ENCODE measurements around the gene LGR5. TPM values are rescaled to one million over a fixed set of nuclear protein-coding genes. Genes with fewer than 3 reads are reported as not detected.
"Not testable (repeated sequence)": the region's sequence is repeated elsewhere in the genome, so short reads cannot be mapped to it uniquely, and the experiment has no call there.

Gene LGR5
- total and polyA plus RNA-seq, 8 donors: 0.06 to 0.17 (median 0.11) TPM; not detected in 4

DNA sequence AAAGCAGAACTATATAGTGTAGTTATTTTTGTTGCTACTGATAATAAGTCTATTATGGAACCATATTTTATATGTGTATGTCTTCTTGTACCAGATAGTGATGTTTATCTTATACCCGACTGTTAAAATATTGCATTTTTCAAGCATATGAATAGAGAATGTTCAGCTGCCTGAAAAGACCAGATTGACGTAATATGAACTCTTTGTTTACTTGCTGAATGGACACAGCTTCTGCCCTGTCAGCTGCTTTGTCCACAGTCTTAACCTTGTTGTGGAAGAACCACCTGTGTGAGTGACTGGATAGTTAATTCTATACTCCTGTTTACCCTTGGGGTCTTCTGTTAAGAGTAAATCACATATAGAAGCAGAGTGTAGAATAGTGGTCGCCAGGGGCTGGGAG lies 109.3 kb downstream of the LGR5 start:
- intact Hi-C loops (cut with DNase I): no loop called here
- H3K4me3 ChIP-seq: no peak overlapping the region
- no peak for ATAC-seq
- no peak overlapping the region for H3K27ac ChIP-seq
- 70 to 75% methylated on average over 3 of the region's 3 CpGs for WGBS, 2 donors
- TF ChIP-seq, protein P1, sequence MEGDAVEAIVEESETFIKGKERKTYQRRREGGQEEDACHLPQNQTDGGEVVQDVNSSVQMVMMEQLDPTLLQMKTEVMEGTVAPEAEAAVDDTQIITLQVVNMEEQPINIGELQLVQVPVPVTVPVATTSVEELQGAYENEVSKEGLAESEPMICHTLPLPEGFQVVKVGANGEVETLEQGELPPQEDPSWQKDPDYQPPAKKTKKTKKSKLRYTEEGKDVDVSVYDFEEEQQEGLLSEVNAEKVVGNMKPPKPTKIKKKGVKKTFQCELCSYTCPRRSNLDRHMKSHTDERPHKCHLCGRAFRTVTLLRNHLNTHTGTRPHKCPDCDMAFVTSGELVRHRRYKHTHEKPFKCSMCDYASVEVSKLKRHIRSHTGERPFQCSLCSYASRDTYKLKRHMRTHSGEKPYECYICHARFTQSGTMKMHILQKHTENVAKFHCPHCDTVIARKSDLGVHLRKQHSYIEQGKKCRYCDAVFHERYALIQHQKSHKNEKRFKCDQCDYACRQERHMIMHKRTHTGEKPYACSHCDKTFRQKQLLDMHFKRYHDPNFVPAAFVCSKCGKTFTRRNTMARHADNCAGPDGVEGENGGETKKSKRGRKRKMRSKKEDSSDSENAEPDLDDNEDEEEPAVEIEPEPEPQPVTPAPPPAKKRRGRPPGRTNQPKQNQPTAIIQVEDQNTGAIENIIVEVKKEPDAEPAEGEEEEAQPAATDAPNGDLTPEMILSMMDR (IDR thresholded peaks at IDR 0.05): no peak
- H3K36me3 ChIP-seq: no peaks in the 10 kb centered on the region
- no peaks in the 10 kb centered on the region for H3K27me3 ChIP-seq
- no peaks in the 10 kb centered on the region for H3K4me1 ChIP-seq
- no peak for DNase-seq
- no peaks in the 10 kb centered on the region for H3K9me3 ChIP-seq
- FAIRE-seq: no peak

GRCh38 chr12:71551529-71551928 lies 111.9 kb downstream of the LGR5 start:
- ATAC-seq (no peak), DNase-seq (no peak), FAIRE-seq (no peak)
- H3K9me3 ChIP-seq: no peaks in the 10 kb centered on the region
- 59 to 67% methylated on average over 3 of the region's 3 CpGs for WGBS, 2 donors
- no peaks in the 10 kb centered on the region for H3K27me3 ChIP-seq
- no peak overlapping the region for H3K4me3 ChIP-seq
- no peaks in the 10 kb centered on the region for H3K36me3 ChIP-seq
- intact Hi-C loops (cut with DNase I): no loop called here
- H3K27ac ChIP-seq: no peak overlapping the region
- TF ChIP-seq, protein P1 (IDR thresholded peaks at IDR 0.05): peak in 1 of 4 donors; percentile 12
- H3K4me1 ChIP-seq: no peaks in the 10 kb centered on the region

GRCh38 chr12:71552728-71553501 lies 113.3 kb downstream of the LGR5 start:
- TF ChIP-seq, protein P1 (IDR thresholded peaks at IDR 0.05): no peak
- Histone ChIP-seq H3K27me3 (no peaks in the 10 kb centered on the region), H3K27ac (no peak overlapping the region), H3K4me1 (no peaks in the 10 kb centered on the region), H3K4me3 (no peak overlapping the region), H3K36me3 (no peaks in the 10 kb centered on the region), H3K9me3 (no peaks in the 10 kb centered on the region)
- ATAC-seq: peak in 2 of 4 donors; percentile 54 to 76
- FAIRE-seq: no peak
- 47% methylated on average over 5 of the region's 5 CpGs for WGBS, 2 donors
- peak in 1 of 6 donors; percentile 15 for DNase-seq
- intact Hi-C loops (cut with DNase I): no loop called here

DNA sequence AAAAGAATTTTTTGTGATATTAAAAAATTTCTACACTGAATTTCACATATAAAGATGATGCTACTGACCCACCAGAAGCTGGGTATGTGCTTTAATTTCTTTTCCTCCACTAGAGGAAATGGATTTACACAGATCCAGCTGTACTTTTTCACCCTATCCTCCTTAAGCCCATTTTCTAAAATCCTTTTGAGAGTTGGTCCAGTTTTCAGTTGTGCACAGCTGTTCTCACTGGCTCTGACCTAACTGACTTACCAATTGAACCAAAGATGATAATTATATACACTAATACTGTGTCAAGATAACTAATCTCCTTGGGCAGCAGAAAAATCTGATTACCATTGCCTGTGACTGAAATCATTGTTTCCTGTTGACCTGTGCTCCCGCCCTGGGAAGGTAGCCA lies 115.6 kb downstream of the LGR5 start:
- WGBS, 2 donors: 80 to 96% methylated on average over 1 of the region's 1 CpG
- no peak overlapping the region for H3K27ac ChIP-seq
- H3K9me3 ChIP-seq: no peaks in the 10 kb centered on the region
- H3K4me3 ChIP-seq: no peak overlapping the region
- no peaks in the 10 kb centered on the region for H3K4me1 ChIP-seq
- DNase-seq (no peak), FAIRE-seq (no peak), ATAC-seq (no peak)
- no peaks in the 10 kb centered on the region for H3K27me3 ChIP-seq
- no peaks in the 10 kb centered on the region for H3K36me3 ChIP-seq
- TF ChIP-seq, protein P1 (IDR thresholded peaks at IDR 0.05): no peak
- intact Hi-C loops (cut with DNase I): no loop called here

DNA sequence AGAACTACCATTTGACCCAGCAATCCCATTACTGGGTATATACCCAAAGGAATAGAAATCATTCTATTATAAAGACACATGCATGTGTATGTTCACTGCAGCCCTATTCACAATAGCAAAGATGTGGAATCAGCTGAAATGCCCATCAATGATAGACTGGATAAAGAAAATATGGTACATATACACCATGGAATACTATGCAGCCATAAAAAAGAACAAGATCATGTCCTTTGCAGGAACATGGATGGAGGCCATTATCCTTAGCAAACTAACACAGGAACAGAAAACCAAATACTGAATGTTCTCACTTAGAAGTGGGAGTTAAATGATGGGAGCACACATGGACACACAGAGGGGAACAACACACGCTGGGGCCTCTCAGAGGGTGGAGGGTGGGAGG lies 116.2 kb downstream of the LGR5 start:
- FAIRE-seq; DNase-seq; ATAC-seq; H3K27me3 ChIP-seq; H3K4me3 ChIP-seq; intact Hi-C loops (cut with DNase I); H3K9me3 ChIP-seq; H3K36me3 ChIP-seq; H3K4me1 ChIP-seq; H3K27ac ChIP-seq: not testable (repeated sequence)
- WGBS, 2 donors: 95 to 100% methylated on average over 1 of the region's 1 CpG
